HG03354 (cell line): ENCODE data around the gene CDS2.

Source experiments
- ATAC-seq: cut with Tn5 transposase; IDR thresholded peaks from one replicate; pipeline ENCODE4 v1.9.1; 2021; ENCODE audit warnings: mild to moderate bottlenecking; ENCODE audit not compliant: unreplicated experiment, poor library complexity, severe bottlenecking

CDS2 gene

DNA sequence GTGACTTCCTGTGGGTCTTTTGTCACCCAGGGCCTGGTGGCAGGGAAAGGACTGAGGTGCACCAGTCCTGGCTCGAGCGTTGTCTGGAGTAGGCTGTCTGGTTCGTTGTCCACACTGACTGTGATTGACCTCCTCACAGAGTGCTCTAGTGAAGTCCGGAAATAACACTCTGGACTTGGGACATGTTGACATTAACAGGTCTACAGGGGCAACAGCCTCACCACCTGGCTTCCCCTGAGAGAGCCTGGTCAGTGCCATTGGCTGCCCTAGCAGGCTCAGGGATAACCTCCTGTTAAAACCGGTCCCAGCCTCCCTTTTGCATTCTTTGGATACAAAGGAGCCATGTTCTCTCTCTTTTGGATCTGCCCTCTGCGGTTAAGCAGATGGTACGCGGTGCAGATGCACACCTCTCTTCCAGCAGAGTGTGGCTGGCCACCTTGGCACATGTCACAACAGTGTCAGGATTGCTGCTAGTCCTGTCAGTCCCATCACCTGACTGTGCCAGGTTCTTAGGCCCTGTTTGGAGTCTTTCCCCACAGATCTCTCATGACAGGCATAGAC is 46.2 kb downstream of the CDS2 start:
- ATAC-seq, result no peak

- ATAC-seq, result no peak
Observed at GRCh38 chr20:5173751-5174150, 46.9 kb downstream of the CDS2 start.

DNA sequence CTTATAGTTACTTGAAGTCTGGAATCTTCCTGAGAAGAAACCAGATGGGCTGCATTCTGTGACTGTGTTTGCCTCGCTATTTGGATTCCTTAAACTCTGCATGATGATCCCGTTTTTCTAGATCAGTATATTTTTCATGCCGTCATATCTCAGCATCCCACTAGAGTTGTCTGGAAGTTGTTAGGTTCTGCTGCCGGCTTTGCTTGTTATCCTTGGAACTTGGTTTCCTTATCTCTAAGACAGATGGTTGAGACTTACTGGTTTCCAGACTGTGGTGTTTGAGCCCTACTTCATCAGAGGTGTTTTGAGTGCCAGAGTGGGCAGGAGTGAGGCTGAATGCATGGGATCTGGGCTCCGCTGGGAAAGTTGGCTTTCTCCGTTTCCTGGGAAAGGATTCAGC is 50.3 kb downstream of the CDS2 start:
- no peak for ATAC-seq

- no peak for ATAC-seq
Observed at GRCh38 chr20:5178046-5178445, 51.2 kb downstream of the CDS2 start.

DNA sequence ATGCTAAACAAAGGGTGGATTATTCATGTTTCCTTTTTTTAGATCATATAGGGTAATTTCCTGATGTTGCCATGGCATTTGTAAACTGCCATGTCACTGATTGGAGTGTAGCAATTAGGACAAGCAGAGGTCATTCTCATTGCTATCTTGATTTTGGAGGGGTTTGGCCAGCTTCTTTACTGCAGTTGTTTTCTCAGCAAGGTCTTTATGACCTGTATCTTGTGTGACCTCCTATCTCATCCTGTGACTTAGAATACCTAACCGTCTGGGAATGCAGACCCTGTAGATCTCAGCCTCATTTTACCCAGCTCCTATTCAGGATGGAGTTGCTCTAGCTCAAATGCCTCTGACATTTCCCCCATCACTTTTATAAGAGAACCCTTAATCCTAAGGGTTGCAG is 53.6 kb downstream of the CDS2 start:
- ATAC-seq, result no peak

GRCh38 chr20:5180933-5181332 is 54.1 kb downstream of the CDS2 start:
- no peak for ATAC-seq

GRCh38 chr20:5181492-5181891 is 54.7 kb downstream of the CDS2 start:
- no peak for ATAC-seq

DNA sequence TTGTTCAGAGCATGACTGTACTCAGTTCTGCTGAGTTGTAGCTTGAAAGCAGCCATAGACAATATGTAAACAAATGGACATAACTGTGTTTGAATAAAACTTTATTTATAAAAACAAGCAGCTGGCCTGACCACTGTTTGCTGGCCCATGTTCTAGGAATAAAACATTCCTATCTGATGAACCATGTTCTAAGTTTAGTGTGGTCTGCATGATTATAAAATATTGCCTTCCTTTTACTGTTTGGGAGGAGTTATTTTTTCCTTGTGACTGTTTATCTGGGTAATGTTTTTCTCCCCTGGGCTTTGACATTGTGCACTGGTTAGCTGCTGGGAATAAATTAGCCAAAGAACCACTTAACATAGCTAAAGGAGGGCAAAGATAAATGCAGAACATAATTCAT is 55.1 kb downstream of the CDS2 start:
- no peak for ATAC-seq

GRCh38 chr20:5182615-5183254 is 55.9 kb downstream of the CDS2 start:
- no peak for ATAC-seq

DNA sequence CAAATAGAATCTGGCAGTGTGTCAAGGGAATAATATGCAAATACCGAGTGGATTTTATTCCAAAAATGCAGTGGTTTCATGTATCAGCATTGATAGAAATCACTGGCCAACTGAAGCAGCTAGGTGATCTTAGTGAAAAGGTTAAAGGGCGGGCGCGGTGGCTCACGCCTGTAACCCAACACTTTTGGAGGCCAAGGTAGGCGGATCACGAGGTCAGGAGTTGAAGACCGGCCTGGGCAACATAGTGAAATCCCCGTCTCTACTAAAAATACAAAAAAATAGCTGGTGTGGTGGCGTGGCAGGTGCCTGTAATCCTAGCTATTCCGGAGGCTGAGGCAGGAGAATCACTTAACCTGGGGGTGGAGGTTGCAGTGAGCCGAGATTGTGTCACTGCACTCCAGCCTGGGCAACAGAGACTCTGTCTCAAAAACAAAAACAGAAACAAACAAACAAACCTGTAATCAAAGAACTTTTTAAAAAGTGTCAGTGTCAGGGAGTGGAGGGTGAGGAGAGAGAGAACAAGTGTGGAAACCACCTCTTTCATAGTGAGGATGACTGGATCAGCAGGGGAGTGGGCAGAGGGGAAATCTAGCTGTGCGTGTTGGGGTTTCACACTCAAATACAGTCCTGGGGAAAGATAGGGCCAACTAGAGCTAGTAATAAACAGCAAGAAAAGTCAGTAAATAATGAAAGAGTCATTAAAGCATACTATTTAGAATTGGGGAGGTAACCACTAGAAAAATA is 57.1 kb downstream of the CDS2 start:
- ATAC-seq, result no peak

GRCh38 chr20:5184684-5185083 is 57.9 kb downstream of the CDS2 start:
- ATAC-seq, result no peak

DNA sequence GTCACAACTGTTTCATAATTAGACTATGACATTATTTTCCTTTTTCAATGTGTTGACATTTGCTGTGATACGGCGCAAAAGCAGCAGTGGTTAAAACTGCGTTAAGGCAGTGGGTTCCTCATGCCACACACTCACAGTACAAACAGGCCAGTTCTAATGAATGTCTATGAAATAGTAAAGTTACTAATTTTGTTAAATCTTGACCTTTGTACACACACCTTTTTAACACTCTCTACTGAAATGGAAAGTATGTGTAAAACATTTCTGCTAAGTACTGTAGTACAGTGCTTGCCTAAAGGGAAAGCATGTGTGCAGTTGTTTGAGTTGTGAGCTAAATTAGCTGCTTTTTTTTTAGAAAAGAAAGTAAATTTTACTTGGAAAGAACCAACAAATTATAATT is 60.3 kb downstream of the CDS2 start:
- ATAC-seq, result no peak

DNA sequence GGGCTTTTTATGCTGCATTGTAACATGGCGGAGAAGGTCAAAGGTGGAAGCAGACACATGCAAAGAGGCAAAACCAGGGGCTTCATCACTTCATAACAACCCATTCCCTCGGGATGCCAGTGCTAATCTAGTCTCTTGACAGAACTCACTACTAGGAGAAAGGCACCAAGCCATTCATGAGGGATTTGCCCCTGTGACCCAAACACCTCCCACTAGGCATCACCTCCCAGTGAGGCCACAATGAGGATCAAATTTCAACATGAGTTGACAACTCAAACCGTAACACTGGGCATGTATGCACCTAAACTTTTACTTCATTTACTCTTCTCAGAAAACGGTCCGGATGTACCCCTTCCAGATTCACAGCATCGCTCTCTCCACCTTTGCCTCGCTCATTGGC is 61.9 kb downstream of the CDS2 start:
- ATAC-seq, result no peak

- no peak for ATAC-seq
Observed at GRCh38 chr20:5189917-5190316, 63.1 kb downstream of the CDS2 start.

DNA sequence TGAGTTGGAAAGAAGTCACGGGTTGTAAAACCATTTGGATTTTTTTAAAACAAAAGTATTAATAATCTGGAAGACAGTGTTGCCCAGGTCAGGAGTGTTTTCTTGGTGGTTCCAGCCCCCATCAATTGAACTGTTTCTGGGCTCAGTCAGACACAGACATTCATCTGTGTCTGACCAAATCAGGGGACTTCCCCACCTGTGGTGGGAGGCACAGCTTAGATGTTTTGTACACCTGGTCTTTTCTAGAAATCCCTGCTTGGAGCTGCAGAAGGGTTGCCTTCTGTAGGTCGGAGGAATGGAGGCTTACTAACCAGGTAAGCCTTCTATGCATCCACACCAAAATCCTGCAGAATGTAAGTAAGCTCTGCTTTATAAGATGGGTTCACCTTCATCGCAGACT is 63.6 kb downstream of the CDS2 start:
- ATAC-seq, result no peak

DNA sequence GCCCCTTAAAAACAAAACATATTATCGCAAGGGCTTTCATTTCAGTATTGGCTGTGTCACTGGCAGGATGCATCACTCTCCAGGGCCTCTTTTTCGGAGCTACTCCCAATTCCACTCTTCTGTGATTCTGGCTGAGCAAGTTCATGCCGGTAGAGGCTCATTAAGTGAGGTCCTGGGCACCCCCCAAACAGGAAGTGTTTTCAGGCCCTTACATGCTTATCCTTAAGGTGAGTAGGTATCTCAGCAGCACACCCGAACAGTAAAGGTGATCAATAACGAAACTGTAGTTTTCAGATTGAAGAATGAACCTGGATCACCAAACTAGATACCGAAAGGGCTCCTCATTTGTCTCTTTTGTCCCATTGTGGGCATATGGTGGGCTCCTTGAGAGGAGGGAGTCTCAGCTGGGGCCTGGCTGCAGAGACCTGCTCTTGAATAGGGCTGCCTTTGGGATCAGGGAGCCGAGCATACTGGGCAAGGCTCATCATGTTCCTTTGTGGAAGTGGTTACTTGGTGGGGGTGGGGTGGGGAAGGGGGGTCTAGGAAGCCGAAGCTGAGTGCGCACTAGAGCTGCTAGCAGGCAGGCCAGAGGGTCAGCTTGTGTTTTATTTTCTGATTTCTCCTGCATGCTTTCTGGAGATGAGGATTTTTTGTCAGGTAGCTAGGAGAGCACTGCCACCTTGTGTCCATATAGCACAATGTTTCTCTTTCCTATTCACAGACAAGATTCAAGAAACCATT is 65.2 kb downstream of the CDS2 start:
- ATAC-seq, result no peak

- peak; percentile 57 for ATAC-seq
Observed at GRCh38 chr20:5192570-5193431, 66.0 kb downstream of the CDS2 start.

GRCh38 chr20:5195655-5196054 is 68.8 kb downstream of the CDS2 start:
- no peak for ATAC-seq

- ATAC-seq, result no peak
Observed at GRCh38 chr20:5196149-5196548, 69.3 kb downstream of the CDS2 start.
